NAMALWA (cell line): ENCODE data around the gene MROH7.
"Not testable (repeated sequence)": the region's sequence is repeated elsewhere in the genome, so short reads cannot be mapped to it uniquely, and the experiment has no call there.

ENCODE experiments used
- DNase-seq: peaks from one replicate; pipeline ENCODE4 v3.0.0-alpha.2; 2015; ENCODE audit warnings: low spot score

Gene MROH7

GRCh38 chr1:54610048-54610447, 31.5 kb upstream of the MROH7 start:
- no peak for DNase-seq

- no peak for DNase-seq
These were observed 30.7 kb upstream of the MROH7 start for GRCh38 chr1:54610601-54611580.

GRCh38 chr1:54611621-54612020, 30.0 kb upstream of the MROH7 start:
- DNase-seq: no peak

GRCh38 chr1:54614024-54614423, 27.6 kb upstream of the MROH7 start:
- DNase-seq: no peak

GRCh38 chr1:54614563-54614962, 27.0 kb upstream of the MROH7 start:
- no peak for DNase-seq

GRCh38 chr1:54615531-54616279, 25.9 kb upstream of the MROH7 start:
- no peak for DNase-seq

GRCh38 chr1:54619749-54620148, 21.8 kb upstream of the MROH7 start:
- DNase-seq: no peak

GRCh38 chr1:54623216-54624007, 18.2 kb upstream of the MROH7 start, which contains the start of gene FAM151A:
Gene FAM151A (minus strand): TSS chr1:54623525. CDS start chr1:54623395, 130 bp downstream.
- no peak for DNase-seq

GRCh38 chr1:54624466-54625464, 16.8 kb upstream of the MROH7 start:
- no peak for DNase-seq

- no peak for DNase-seq
These were observed 14.4 kb upstream of the MROH7 start for GRCh38 chr1:54627196-54627595.

GRCh38 chr1:54635804-54636203, 5.8 kb upstream of the MROH7 start:
- DNase-seq: not testable (repeated sequence)

GRCh38 chr1:54636461-54637446, 4.8 kb upstream of the MROH7 start:
- DNase-seq: not testable (repeated sequence)

- DNase-seq: no peak
These were observed 1.2 kb upstream of the MROH7 start for GRCh38 chr1:54640361-54640760.

- no peak for DNase-seq
These were observed 2.1 kb downstream of the MROH7 start for GRCh38 chr1:54643736-54644135.

GRCh38 chr1:54645806-54646676, 4.5 kb downstream of the MROH7 start:
- DNase-seq: no peak

- DNase-seq: no peak
These were observed 7.7 kb downstream of the MROH7 start for GRCh38 chr1:54649130-54649898.

GRCh38 chr1:54649921-54650320, 8.3 kb downstream of the MROH7 start:
- no peak for DNase-seq

- DNase-seq: no peak
These were observed 8.8 kb downstream of the MROH7 start for GRCh38 chr1:54650417-54650816.
